ENCODE data around the gene DUSP5.

Gene DUSP5

DNA sequence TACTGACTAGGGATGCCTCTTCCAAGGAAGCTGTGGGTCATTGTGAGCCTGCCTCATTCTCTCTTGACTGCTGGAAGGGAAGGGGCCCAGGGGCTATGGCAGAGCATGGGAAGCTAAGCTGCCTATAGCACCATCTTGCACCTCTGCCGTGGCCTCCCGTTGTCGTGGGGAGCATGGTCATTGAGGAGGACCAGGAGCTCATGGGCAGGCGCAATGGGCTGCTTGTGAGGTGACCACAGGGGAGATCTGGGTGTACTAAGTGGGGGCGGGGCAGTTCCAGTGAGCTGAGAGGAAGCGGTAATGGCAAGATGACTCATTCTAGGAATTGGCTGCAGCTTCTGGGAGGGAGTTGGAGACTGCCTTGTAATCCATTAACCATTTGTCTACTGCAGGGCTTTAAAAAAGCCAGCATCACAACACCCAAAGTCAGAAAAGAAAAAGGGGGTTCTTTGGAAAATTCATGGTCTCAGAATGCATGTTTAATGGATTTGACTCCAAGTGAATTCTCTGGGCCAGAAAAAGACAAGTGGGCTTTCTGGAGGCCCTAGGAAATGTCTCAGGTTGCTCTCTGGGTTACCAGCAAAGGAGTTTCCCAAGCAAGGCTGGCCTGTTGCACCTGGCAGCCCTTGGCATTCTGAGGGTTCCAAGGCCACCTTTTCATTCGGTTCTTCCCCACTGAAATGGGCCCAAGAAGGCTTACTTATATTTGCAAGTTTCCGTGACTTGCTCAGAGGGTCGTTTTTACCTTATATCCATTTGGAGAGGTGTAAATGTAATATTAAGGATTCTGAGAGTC is 3.6 kb downstream of the DUSP5 start:
- peak; percentile 28 for DNase-seq

DNA sequence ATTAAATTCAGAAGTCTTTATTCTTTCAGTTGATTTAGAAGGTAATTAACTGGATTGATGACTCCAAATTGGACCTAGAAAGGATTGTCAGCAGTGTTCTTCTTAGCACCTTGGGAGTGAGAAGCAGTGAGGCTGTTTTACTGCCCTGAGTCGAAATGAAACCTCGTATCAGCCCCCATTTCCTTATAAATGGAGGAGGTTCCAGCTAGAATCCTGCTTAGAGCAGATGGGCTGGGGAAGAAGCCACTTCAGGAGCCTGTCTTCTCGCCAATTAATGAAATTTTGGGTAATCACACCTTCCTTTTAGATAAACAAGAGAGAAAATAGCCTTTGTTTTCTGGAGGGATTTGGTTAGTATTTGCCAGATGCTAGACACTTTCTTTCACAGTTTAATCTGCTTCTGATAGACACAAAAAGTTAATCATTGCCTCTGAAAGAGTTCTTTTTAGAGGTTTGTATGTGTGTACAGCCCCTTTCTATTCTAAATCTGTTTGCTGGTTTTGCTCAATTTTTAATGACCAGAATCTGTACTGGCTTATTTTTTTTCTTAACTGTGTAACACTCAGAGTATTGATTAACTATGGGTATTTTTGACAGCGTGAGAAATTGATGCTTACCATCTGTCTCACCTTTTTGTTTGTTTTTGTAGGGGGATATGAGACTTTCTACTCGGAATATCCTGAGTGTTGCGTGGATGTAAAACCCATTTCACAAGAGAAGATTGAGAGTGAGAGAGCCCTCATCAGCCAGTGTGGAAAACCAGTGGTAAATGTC is 4.6 kb downstream of the DUSP5 start:
- no peak for DNase-seq

- DNase-seq, result no peak
Observed at GRCh38 chr10:110502851-110503301, 5.2 kb downstream of the DUSP5 start.

GRCh38 chr10:110503528-110504110 is 5.9 kb downstream of the DUSP5 start:
- DNase-seq, result no peak

DNA sequence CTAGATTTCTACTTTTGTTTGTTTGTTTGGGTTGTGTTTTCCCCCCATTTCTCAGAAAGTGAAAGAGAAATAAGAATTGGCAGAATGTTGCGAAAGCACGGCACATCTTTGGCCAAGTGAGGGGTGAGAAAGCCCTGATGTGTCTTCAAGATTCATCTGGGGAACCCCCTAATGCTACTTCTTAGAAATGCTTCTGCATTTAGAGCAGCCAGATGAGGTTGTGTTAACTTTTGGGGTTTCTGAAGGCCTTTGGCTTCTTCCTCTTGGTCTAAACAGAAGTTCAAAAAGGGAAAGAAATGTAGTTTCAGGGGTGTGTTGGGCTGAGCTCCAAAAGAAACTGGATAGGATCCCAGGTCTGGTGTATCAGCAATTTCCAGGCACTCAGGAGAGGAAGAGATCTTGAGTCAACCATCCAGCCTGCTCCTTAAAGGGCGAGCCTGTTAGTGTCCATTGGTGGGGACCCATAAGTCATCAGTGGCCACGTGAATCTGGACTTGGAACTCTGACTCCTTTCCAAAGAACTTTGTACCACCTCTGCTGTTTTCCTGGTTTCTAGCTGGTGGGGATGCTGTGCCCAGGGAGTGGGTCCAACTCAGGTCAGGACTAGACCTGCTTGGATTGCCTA is 6.5 kb downstream of the DUSP5 start:
- DNase-seq, result no peak

DNA sequence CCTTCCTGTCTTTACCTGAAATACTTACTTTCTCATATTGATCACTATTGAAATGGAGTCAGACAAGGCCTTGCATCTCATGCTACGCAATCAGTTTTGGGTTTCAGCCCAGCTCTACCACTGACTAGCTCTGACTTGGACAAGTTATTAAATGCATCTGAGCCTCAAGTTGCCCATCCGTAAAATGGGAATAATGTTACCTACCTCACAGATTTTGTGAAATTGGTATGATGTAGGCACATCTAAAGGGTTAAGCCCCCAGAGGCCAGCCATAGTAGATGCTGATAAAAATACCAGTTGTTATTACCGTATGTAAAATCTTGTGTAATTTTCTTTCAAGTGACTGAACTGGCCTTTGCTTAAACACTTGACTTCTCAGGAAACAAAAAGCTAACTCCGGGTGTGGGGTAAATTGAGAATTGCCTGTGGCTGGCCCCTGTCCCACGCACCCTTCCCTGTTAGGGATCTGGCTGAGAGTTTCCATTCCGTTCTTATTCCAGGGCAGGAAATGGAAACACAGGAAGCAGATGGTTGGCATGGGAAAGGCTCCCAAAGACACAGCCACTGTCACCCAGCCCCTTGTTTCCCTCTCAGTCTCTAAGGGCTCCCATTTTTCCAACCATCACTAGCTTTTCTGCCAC is 7.5 kb downstream of the DUSP5 start:
- no peak for DNase-seq

DNA sequence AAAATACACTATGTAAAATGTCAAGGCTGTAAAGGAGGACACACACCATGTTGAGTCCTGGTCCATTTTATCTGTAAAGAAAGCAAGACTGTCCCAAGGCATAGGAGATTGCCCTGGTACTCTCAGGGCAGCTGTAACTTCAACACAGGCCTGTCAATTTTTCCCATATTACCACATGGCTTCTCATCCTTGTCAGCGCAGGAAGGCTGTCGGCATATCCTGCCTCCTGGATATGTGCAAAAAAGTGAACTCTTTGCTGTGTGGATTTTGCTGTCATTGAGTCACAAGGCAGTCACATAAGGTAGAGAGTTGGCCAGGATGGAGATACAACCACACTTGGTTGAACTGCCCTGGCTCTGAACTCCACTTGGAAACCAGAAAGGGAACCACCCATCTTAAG is 8.7 kb downstream of the DUSP5 start:
- no peak for DNase-seq

DNA sequence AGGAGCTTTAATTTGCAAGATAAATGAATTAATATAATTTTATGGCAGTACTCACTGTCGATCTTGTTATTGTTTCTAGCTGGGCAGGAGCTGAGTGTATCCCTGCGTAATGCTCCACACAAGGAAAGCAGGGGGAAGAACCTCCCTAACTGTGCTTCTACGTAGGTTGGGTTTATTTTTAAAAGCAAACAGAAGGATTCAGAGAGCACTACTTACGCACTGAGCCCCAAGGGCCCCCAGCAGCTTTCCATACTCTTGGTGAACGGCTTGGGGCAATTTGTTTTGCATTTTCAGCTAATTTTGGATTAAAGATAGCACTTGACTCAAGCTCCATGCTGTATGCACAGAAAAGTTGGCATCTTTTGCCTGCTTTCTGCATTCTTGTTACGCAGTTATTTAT is 9.6 kb downstream of the DUSP5 start:
- no peak for DNase-seq

DNA sequence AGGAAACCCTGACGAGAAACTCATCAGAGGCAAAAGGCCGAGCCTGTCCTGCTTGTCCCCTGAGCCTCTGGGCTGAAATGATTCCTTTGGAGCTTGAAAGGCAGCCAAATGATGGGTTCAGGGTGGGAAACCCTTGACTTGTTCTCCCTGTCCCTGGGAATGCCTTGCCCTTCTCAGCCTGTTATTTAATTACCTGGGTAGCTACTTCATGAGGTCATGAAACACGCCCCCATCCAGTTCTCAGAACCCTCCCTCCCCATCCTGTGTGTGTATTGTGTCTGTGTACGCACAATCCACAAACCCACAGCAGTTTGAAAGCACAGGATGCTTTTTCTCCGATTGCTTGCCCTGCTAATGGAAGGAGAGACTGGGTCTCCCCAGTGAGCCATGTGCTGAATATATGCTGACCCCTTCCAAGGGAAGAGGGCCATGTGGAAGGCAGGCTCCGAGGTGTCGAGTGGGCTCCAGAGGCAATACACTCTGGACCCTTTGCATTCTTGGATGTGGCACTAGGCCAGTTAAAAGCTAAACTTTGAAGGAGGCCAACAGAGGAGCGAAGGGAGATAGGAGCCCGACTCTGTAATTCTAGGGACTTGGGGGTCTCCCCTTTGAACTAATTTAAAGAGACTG is 10.6 kb downstream of the DUSP5 start:
- peak; percentile 31 for DNase-seq

- peak; percentile 74 for DNase-seq
Observed at GRCh38 chr10:110508806-110509544, 11.3 kb downstream of the DUSP5 start.

DNA sequence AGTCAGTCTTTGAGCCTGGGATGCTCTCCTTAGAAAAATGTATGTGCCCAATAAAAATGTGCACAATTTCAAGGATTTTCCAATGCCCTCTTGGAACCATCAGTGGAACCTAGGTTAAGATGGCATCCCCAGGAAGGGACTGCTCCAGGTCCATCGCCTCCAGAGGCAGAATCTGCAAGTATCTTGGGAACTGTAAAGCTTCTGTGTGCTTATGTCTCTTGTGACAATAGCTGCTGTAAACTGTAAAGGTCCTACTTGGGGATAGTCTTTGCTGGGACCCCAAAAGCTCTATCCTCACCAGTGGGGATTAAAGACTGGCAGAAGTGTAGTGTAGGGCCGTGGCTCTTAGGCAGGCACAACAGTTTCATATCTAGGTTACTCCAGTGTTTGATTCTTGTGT is 11.9 kb downstream of the DUSP5 start:
- no peak for DNase-seq

GRCh38 chr10:110510086-110510485 is 12.4 kb downstream of the DUSP5 start:
- no peak for DNase-seq

- no peak for DNase-seq
Observed at GRCh38 chr10:110510730-110511129, 13.0 kb downstream of the DUSP5 start.

- DNase-seq, result no peak
Observed at GRCh38 chr10:110511734-110512449, 14.2 kb downstream of the DUSP5 start.

DNA sequence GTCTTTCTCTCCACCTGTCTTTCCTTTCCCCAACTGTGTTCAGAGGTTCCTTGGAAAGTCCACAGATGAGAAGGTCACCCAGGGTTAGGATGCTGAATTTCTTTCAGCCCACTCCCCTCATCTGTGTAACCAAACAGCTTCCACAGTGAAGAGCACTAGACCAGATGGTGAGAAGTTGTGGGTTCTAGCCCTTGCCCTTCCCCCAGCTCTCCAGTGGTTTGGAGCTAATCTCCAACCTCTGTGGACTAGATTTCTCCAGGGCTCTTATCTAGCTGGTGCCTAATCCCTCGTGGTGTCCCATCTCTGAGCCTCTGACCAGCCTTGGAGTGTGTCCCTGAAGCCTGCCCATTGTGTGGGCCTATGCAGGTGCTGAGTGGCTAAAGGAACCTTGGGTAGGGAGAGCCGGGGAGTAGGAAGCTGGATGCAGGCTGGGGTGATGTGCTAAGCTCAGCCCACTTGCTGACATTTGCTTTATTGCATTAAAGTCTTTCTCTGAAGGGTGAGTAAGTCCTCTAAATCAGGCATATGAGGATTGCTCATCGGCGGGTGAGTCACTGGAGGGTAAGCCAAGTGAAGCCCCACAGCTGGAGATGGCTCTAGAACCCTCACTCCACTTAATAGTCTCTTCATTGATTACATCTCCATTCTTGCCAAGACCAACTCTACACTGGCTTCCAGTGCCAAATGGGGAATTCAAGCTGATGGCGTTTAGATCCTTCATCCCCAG is 14.9 kb downstream of the DUSP5 start:
- no peak for DNase-seq

DNA sequence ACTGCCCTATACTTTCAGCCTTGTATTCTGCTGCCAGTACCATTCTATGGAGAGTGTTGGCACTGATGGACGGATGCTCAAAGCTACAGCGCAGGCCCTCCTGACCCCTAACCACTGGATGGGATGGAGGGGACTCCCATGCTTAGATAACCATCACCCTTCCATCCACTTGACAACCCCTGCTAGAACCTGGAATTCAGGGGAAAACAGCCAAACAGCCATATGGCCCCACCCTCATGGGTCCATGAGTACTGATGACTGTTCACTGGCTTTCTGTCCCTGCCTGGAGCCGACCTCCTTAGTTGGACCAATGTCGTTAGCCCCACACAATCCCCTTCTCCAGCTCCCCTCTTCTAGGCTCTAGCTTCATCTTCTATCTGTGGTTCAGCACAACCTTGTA is 16.2 kb downstream of the DUSP5 start:
- no peak for DNase-seq

GRCh38 chr10:110514848-110515247 is 17.1 kb downstream of the DUSP5 start:
- no peak for DNase-seq

DNA sequence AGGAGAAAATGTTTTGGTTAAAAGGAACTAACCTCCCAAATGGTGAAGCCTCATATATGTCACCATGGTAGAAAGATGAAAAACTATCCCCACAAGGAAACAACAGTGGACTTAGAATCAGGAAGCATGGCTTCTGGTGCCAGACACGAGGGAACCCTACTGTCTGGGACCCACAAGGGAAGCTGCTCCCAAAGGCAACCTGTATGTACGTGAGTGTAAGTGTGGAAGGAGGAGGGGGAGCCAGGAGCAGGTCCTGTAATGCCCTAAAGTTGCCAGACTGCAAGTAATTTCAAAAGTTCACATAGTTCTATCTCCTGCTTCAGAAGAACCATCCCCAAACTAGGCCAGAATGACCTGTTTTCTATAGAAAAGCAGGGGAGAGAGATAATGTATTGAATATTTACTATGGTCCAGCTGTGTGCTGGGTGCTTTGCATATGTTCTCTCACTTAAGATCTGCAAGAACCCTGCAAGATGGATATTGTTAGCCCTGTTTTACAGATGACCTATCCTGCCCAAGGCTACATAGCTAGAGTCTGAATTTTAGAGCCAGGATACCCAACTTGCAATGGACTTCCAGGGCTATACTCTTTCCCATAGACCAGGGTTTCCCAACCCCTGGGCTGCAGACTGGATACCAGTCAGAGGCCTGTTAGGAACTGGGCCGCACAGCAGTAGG is 19.2 kb downstream of the DUSP5 start:
- DNase-seq, result no peak

- no peak for DNase-seq
Observed at GRCh38 chr10:110522365-110522988, 24.8 kb downstream of the DUSP5 start.

Measured in DMS153 (cell line).